HepG2 (cell line): ENCODE measurements around the gene AHSP. TPM values are rescaled to one million over a fixed set of nuclear protein-coding genes. Genes with fewer than 3 reads are reported as not detected.

Experiments used
- ATF2 ChIP-seq: sonication (generic); formaldehyde crosslinking; IDR thresholded peaks from 2 replicates; pipeline ENCODE4 v1.4.0; 2020; ENCODE audit warnings: missing genetic modification reagents
- FUBP1 ChIP-seq: sonication (generic); formaldehyde crosslinking; IDR thresholded peaks from 2 replicates; pipeline ENCODE4 v1.5.1; 2020; ENCODE audit warnings: missing genetic modification reagents, mild to moderate bottlenecking, borderline replicate concordance
- HMGXB3 ChIP-seq: sonication (generic); formaldehyde crosslinking; IDR thresholded peaks from 2 replicates; pipeline ENCODE4 v1.4.0; 2020; ENCODE audit warnings: missing genetic modification reagents, borderline replicate concordance
- MATR3 ChIP-seq: sonication (generic); formaldehyde crosslinking; IDR thresholded peaks from 2 replicates; pipeline ENCODE4 v1.4.0; 2020; ENCODE audit warnings: missing genetic modification reagents
- MXD3 ChIP-seq: IDR thresholded peaks from 2 replicates; pipeline ENCODE4 v1.6.1; 2016; ENCODE audit warnings: mild to moderate bottlenecking, missing biosample characterization, missing genetic modification reagents
- POLR2AphosphoS5 ChIP-seq: IDR thresholded peaks from 2 replicates; pipeline ENCODE4 v1.6.1; 2012; ENCODE audit warnings: low read depth, low read length
- REST ChIP-seq, 2 experiments: IDR thresholded peaks; 2 replicates each; pipeline ENCODE4 v1.6.1; 2011 to 2012; ENCODE audit warnings: low read length in 2 of 2, borderline replicate concordance in 1 of 2, low read depth in 1 of 2, mild to moderate bottlenecking in 1 of 2, moderate library complexity in 1 of 2
- RNF2 ChIP-seq: fragments of 450-650 bp; conservative IDR thresholded peaks from 2 replicates; pipeline ENCODE4 v1.6.1; 2016; ENCODE audit warnings: low read depth
- TBP ChIP-seq: sonication (generic); formaldehyde crosslinking; IDR thresholded peaks from 2 replicates; pipeline ENCODE4 v1.5.0; 2020; ENCODE audit warnings: missing genetic modification reagents
- ZBTB20 ChIP-seq: sonication (generic); formaldehyde crosslinking; IDR thresholded peaks from 2 replicates; pipeline ENCODE4 v1.8.1; 2023; ENCODE audit warnings: missing genetic modification reagents, low read depth, mild to moderate bottlenecking, borderline replicate concordance
- ZNF207 ChIP-seq: fragments of 450-650 bp; IDR thresholded peaks from 2 replicates; pipeline ENCODE4 v1.6.1; 2016; ENCODE audit warnings: antibody characterized with exemption, borderline replicate concordance
- ZNF282 ChIP-seq: fragments of 450-650 bp; IDR thresholded peaks from 2 replicates; pipeline ENCODE4 v1.6.1; 2018; ENCODE audit not compliant: partially characterized antibody
- ZNF629 ChIP-seq: sonication (generic); formaldehyde crosslinking; conservative IDR thresholded peaks from 2 replicates; pipeline ENCODE4 v1.5.0; 2020; ENCODE audit warnings: missing genetic modification reagents
- ZNF674 ChIP-seq: sonication (generic); formaldehyde crosslinking; IDR thresholded peaks from 2 replicates; pipeline ENCODE4 v1.5.0; 2020; ENCODE audit warnings: low read depth, mild to moderate bottlenecking, missing genetic modification reagents
- ZNF878 ChIP-seq: sonication (generic); formaldehyde crosslinking; IDR thresholded peaks from 2 replicates; pipeline ENCODE4 v1.8.1; 2023; ENCODE audit warnings: mild to moderate bottlenecking, missing genetic modification reagents, moderate library complexity
- polyA plus RNA-seq, 8 experiments: library from polyadenylated mRNA; depleted of rRNA in 3 of 8; stranded (reverse) in 7 of 8; unstranded in 1 of 8; fragments of >200 nt; fragmentation: Illumina TruSeq in 4 of 8; extraction: Trizol in 4 of 8; gene quantifications; 2 replicates each; pipeline versions ENCODE4 v1.2.1 to v1.2.3, GENCODE V29; 2011 to 2016; ENCODE audit warnings: low read depth in 4 of 8, missing spikeins in 1 of 8, mixed read lengths in 1 of 8; ENCODE audit not compliant: insufficient read depth in 1 of 8
- total RNA-seq, 5 experiments: library from RNA; depleted of rRNA; stranded (reverse); fragments of >200 nt; fragmentation: Illumina TruSeq; extraction: Trizol; gene quantifications; 2 replicates each; pipeline ENCODE4 v1.2.3, GENCODE V29; 2016; ENCODE audit warnings: low read depth in 1 of 5

The AHSP gene
- total and polyA plus RNA-seq, 2 of the 13 experiments (the other 11 are each of a cell fraction or from before 2014, with no cell fraction given), result not detected

GRCh38 chr16:31484491-31485171 is 43.1 kb upstream of the AHSP start (continued):
- peak; percentile 44; the same call in 1 of the 2 replicates for TF ChIP-seq POLR2AphosphoS5
- TF ChIP-seq ATF2 (CRISPR knock-in tag), result peak; percentile 44; the same call in 1 of the 2 replicates
- no peak for TF ChIP-seq ZNF878 (CRISPR knock-in tag)
- TF ChIP-seq ZNF629 (CRISPR knock-in tag), result 0 out of 2 replicates have a peak, but pooled peaks have one; percentile 36
- TF ChIP-seq MXD3 (CRISPR knock-in tag), result peak; percentile 70
- TF ChIP-seq MATR3 (CRISPR knock-in tag), result no peak
- TF ChIP-seq ZNF674 (CRISPR knock-in tag), result no peak
- no peak for TF ChIP-seq ZNF282
- TF ChIP-seq HMGXB3 (CRISPR knock-in tag), result no peak
- no peak for TF ChIP-seq ZNF207
- no peak for TF ChIP-seq REST (IDR thresholded peaks at IDR 0.05; ENCODE audit: borderline replicate concordance in 1 of 2, low read depth in 1 of 2, low read length in 2 of 2)
- no peak for TF ChIP-seq TBP
- 0 out of 2 replicates have a peak, but pooled peaks have one; percentile 67 for TF ChIP-seq ZBTB20 (CRISPR knock-in tag)
- no peak for TF ChIP-seq FUBP1
- TF ChIP-seq RNF2, result no peak
